ENCODE data around the gene TYR.
"Not testable (repeated sequence)": the region's sequence is repeated elsewhere in the genome, so short reads cannot be mapped to it uniquely, and the experiment has no call there.

GRCh38 chr11:89286601-89287000 lies 108.9 kb downstream of the TYR start:
- not testable (repeated sequence) for TF ChIP-seq CTCF, POLR2AphosphoS5, POLR2A, EP300 (IDR thresholded peaks at IDR 0.05)
